ENCODE data around the gene REXO4. TPM values are rescaled to one million over a fixed set of nuclear protein-coding genes. Genes with fewer than 3 reads are reported as not detected.

The REXO4 gene, protein sequence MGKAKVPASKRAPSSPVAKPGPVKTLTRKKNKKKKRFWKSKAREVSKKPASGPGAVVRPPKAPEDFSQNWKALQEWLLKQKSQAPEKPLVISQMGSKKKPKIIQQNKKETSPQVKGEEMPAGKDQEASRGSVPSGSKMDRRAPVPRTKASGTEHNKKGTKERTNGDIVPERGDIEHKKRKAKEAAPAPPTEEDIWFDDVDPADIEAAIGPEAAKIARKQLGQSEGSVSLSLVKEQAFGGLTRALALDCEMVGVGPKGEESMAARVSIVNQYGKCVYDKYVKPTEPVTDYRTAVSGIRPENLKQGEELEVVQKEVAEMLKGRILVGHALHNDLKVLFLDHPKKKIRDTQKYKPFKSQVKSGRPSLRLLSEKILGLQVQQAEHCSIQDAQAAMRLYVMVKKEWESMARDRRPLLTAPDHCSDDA
- total RNA-seq (ENCODE audit: low replicate concordance) = 17.9 and 24.9 TPM in 2 replicates

DNA sequence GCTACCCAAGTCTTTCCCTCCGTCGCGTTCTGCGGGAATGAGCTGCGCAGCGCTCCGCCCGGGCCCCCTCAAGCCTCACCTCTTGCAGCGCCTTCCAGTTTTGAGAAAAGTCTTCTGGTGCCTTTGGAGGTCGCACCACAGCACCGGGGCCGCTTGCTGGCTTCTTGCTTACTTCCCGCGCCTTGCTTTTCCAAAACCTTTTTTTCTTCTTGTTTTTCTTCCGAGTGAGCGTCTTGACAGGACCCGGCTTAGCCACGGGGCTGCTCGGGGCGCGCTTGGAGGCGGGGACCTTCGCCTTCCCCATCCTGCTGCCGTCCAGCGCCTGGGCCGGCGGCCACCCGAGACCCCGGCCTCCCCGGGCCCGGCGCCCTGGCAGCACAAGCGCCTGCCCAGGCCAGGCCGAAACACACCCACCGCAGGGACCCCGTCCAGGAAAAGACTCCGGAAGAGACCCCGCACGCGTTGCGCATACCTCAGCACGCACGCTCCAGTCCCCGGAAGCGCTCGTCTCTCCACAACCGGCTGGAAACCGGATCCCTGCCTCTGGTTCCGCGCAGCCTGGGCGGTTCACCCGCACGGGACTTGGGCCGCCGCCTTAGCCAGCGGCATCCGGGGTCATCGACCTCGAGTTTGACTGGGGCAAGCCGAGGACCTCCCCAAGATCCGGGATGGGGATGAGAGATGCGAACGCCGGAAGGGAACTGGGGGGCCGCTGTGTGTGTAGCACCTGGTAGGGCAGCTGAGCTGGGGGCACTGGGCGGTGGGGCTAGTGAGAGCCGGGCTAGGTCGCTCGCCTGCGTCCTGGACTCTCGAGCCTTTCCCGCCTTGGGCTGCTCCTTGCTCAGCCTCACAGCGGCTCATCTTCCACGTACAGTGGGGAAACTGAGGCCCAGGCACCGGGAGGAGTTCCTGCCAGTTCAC lies at the start of gene REXO4:
Gene REXO4 (minus strand): TSS at position 470 of the 921 bp plus-strand sequence. CDS start 166 bp downstream, at position 304.
- H3F3A ChIP-seq (ENCODE audit: low read depth) = peaks cover 20% of the 10 kb centered on the region
- peak within 1 kb of the TSS; percentile 95 for H3K27ac Mint-ChIP-seq
- DNase-seq (ENCODE audit: low spot score) = peak; percentile 95
- peaks cover 38% of the 10 kb centered on the region for H3K79me2 ChIP-seq (ENCODE audit: low read depth)
- peaks cover 32% of the 10 kb centered on the region for H3K4me1 Mint-ChIP-seq
- peak within 1 kb of the TSS; percentile 84 for H3K9ac ChIP-seq
- H3K27me3 Mint-ChIP-seq (ENCODE audit: insufficient read depth, low read depth) = peaks cover 6% of the 10 kb centered on the region
- H3K27ac ChIP-seq = peak within 1 kb of the TSS; percentile 98
- peaks cover 2% of the 10 kb centered on the region for H3K36me3 Mint-ChIP-seq
- H3K4me3 ChIP-seq = peak within 1 kb of the TSS; percentile 95
- peak within 1 kb of the TSS; percentile 92 for H3K4me3 Mint-ChIP-seq
- peaks cover 8% of the 10 kb centered on the region for H3K4me1 ChIP-seq
- H4K20me1 ChIP-seq (ENCODE audit: low read depth) = peaks cover 20% of the 10 kb centered on the region
- peak within 1 kb of the TSS; percentile 94 for H2AFZ ChIP-seq (replicated peaks)
- peak within 1 kb of the TSS; percentile 99 for H3K4me2 ChIP-seq
- H3K27me3 ChIP-seq = no peaks in the 10 kb centered on the region
- no peaks in the 10 kb centered on the region for H3K9me3 Mint-ChIP-seq
- H3K9me3 ChIP-seq (ENCODE audit: low read depth) = no peaks in the 10 kb centered on the region
- TF ChIP-seq EZH2phosphoT487 (IDR thresholded peaks at IDR 0.05) (no peak), EZH2 (IDR thresholded peaks at IDR 0.05) (peak; percentile 55)
- TF ChIP-seq, protein P1, sequence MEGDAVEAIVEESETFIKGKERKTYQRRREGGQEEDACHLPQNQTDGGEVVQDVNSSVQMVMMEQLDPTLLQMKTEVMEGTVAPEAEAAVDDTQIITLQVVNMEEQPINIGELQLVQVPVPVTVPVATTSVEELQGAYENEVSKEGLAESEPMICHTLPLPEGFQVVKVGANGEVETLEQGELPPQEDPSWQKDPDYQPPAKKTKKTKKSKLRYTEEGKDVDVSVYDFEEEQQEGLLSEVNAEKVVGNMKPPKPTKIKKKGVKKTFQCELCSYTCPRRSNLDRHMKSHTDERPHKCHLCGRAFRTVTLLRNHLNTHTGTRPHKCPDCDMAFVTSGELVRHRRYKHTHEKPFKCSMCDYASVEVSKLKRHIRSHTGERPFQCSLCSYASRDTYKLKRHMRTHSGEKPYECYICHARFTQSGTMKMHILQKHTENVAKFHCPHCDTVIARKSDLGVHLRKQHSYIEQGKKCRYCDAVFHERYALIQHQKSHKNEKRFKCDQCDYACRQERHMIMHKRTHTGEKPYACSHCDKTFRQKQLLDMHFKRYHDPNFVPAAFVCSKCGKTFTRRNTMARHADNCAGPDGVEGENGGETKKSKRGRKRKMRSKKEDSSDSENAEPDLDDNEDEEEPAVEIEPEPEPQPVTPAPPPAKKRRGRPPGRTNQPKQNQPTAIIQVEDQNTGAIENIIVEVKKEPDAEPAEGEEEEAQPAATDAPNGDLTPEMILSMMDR (IDR thresholded peaks at IDR 0.05) = no peak
- no peaks in the 10 kb centered on the region for H3K36me3 ChIP-seq

DNA sequence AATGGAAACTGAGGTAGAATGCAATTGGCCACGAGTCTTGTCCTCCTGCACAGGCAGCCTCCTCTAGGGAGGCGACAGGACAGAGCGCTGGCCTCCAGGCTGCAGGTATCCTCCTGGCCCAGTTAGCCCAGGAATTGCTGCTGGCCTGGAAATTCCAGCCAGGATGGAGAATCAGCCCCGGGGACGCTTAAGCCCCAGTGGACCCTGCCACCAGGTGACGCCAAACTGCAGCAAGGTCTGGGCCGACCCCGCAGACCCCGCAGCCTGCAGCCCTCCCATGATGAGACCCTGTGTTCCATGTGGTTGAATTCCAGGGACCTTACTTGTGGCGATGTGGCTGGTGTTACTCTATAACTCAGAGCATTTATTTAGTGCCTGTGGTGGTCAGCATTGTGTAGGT lies 49.3 kb upstream of the REXO4 start:
- no peaks in the 10 kb centered on the region for H3K9me3 Mint-ChIP-seq
- peaks cover 3% of the 10 kb centered on the region for H3K36me3 Mint-ChIP-seq
- no peak overlapping the region for H3K27ac Mint-ChIP-seq
- Histone ChIP-seq H4K20me1 (ENCODE audit: low read depth) (peaks cover 30% of the 10 kb centered on the region), H3K27ac (no peak overlapping the region), H3K27me3 (no peaks in the 10 kb centered on the region), H2AFZ (replicated peaks) (no peak overlapping the region), H3K36me3 (no peaks in the 10 kb centered on the region), H3K4me3 (no peak overlapping the region), H3K4me2 (no peak overlapping the region), H3K79me2 (ENCODE audit: low read depth) (peaks cover 4% of the 10 kb centered on the region), H3F3A (ENCODE audit: low read depth) (peaks cover 3% of the 10 kb centered on the region), H3K4me1 (no peaks in the 10 kb centered on the region), H3K9ac (no peak overlapping the region), H3K9me3 (ENCODE audit: low read depth) (no peaks in the 10 kb centered on the region)
- H3K4me1 Mint-ChIP-seq = peaks cover 11% of the 10 kb centered on the region
- no peak overlapping the region for H3K4me3 Mint-ChIP-seq
- TF ChIP-seq EZH2phosphoT487 (IDR thresholded peaks at IDR 0.05) = no peak
- TF ChIP-seq EZH2 (IDR thresholded peaks at IDR 0.05) = no peak
- TF ChIP-seq, protein P1 (IDR thresholded peaks at IDR 0.05) = peak; percentile 31
- peaks cover 9% of the 10 kb centered on the region for H3K27me3 Mint-ChIP-seq (ENCODE audit: insufficient read depth, low read depth)
- DNase-seq (ENCODE audit: low spot score) = peak; percentile 37

DNA sequence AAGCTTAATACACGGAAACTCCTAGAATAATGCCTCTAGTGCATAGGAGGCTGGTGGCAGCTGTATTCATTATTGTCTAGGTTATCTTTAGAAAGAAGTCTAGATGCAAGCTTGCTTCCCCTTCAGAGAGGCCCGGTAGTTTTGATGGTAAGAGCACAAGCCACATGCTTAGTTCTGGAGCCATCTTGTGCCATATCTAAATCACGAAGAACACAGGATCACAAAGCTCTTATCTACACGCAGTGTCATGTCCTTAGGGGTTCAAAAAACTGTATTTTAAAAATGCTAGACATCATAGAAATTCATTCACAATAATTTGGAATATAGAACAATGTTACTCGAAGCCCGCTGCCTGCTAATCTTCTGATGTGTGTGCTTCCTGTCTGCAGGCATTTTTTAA lies 48.2 kb upstream of the REXO4 start:
- Histone ChIP-seq H3K9ac (no peak overlapping the region), H3K9me3 (ENCODE audit: low read depth) (no peaks in the 10 kb centered on the region), H3K4me1 (peaks cover 2% of the 10 kb centered on the region), H4K20me1 (ENCODE audit: low read depth) (peaks cover 41% of the 10 kb centered on the region), H3K36me3 (no peaks in the 10 kb centered on the region), H3F3A (ENCODE audit: low read depth) (peaks cover 5% of the 10 kb centered on the region), H2AFZ (replicated peaks) (no peak overlapping the region), H3K27ac (no peak overlapping the region), H3K79me2 (ENCODE audit: low read depth) (peaks cover 15% of the 10 kb centered on the region), H3K4me3 (no peak overlapping the region), H3K27me3 (no peaks in the 10 kb centered on the region), H3K4me2 (no peak overlapping the region)
- peaks cover 20% of the 10 kb centered on the region for H3K4me1 Mint-ChIP-seq
- H3K27me3 Mint-ChIP-seq (ENCODE audit: insufficient read depth, low read depth) = peaks cover 6% of the 10 kb centered on the region
- DNase-seq (ENCODE audit: low spot score) = no peak
- peaks cover 3% of the 10 kb centered on the region for H3K36me3 Mint-ChIP-seq
- H3K9me3 Mint-ChIP-seq = no peaks in the 10 kb centered on the region
- TF ChIP-seq EZH2phosphoT487 (IDR thresholded peaks at IDR 0.05) = no peak
- TF ChIP-seq, protein P1 (IDR thresholded peaks at IDR 0.05) = no peak
- H3K27ac Mint-ChIP-seq = no peak overlapping the region
- no peak overlapping the region for H3K4me3 Mint-ChIP-seq

Data from neural progenitor cell (in vitro differentiated cells).